T-helper 1 cell (primary cell): ENCODE results near the gene VAMP2.

ENCODE experiments used
- DNase-seq, 5 donors: peaks; one replicate each; pipeline ENCODE4 v3.0.0-alpha.2; 2012 to 2020

VAMP2 gene

DNA sequence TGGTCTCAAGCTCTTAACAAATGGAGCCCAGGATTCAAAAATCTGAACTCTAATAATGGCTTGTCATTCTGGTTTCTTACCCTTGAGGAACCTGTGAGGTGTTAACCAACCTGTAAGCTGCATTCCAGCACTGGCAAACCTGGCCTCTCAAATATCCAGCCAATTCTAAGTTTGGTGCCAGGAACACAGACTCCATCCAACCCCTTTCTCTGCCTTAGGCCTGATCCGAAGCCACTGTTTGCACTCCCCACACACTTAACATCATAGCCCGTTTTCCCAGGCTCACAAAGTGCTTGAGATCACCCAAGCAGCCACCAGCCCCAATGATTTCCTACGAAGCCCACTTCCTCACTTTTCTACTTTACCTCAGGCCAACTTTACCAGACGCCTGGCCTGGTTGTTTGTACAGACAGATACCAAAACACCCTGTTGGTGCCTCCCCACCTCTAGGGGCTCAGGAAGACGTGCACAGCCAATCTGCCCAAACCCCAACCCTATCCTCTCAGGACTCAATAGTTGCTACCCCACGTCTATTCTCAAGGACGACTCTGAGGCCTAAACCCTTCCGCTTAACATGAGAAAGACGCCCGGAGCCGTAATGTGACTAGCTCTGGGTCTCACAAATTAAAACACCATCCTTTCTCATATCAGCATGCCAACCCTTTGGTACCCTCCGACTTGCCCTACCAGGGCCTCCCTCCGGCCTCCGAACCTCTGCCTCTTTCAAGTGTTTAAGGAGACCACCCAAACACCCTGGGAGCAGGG, 7.3 kb downstream of the VAMP2 start:
- DNase-seq, result no peak

DNA sequence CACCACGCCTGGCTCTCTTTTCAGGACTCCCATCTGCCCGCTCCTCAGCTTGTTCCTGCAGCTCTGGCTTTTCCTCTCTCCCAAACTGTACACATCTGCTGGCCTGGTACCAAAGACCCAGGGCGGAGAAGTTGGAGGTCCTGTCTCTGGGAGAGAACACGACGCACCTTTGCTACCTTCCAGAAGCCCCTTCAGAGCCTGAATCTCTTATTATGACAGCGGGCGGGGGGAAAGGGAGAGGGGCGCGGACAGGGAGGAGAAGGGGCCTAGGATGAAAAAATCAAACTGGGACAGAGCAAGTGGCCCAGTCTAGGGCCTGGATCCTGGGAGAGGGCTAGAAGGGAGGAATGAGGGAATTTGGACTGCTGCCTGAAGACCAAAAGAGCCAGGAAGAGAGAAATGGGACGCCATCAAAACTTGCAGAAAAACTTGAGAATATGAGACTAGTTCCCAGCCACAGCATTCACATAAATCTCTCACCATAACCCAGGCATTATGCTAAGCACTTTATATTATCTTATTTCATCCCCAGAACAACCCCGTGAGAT, 8.1 kb downstream of the VAMP2 start:
- no peak for DNase-seq

DNA sequence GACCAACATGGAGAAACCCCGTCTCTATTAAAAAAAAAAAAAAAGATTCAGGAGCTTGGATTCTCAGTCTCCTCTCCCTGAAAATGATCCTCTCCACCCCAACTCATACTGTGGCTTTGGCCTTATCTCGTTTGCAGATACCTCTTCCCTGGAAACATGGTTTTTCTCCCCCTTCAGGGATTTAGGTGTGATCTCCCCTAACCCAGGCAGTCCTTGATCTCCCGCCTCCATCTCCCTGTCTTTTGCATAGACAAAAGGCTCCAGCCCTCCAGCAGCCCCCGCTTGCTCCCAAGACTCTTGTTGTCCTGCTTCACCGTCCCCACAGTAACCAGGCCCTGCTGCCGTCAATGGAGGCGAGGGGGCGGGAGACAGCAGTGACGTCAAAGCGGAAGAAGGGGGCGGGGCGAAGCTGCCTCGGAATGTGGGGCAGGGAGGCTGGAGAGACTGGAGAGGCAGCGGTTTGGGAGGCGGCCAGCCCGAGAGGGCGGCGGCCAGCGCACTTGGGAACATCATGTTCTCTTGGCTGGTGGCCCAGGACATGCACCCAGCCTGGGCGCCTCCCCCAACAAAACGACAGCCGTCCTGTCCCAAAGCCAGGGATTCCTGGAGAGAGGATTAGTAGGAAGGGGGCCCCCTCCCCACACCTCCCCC, 8.7 kb downstream of the VAMP2 start:
- DNase-seq, result peak; percentile 84 to 93 (median 88)

DNA sequence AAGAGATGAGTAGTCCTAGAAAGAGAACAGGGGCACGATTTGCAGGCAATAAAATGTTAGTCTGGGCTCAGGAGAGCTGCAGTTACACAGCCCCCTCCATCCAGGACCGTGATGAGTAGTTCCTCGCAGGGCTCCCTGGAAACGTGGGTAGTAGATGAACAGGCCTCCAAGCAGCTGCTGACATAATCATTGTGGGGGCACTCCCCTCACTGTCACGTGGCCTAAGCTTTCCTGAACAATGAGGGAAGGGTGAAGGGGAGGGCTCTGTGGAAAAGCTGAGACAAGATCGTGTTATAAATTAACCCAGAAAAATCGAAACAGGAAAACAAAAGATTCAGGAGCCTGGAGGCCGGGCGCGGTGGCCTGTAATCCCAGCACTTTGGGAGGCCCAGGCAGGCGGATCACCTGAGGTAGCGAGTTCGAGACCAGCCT, 9.2 kb downstream of the VAMP2 start:
- DNase-seq, result peak in 1 of 5 donors; percentile 37

DNA sequence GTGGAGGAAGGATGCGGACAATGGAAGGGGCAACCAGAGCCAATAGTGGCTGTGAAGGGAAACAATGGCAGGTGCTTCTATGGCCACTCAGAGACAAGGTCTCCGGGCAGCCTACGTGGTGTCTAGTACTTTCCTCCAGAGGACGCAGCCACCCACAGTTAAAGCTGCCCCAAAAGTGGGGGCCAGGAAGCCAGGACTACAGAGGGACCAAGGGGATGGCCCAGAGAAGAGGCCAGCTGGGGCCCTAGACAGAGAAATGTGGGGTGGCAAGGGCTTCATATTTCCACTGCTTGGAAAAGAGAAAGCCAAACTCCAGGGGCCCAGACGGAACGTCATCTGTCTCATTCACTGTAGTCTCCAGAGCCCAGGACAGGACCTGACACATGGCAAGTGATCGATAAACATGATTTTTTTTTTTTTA, 9.7 kb downstream of the VAMP2 start:
- no peak for DNase-seq

DNA sequence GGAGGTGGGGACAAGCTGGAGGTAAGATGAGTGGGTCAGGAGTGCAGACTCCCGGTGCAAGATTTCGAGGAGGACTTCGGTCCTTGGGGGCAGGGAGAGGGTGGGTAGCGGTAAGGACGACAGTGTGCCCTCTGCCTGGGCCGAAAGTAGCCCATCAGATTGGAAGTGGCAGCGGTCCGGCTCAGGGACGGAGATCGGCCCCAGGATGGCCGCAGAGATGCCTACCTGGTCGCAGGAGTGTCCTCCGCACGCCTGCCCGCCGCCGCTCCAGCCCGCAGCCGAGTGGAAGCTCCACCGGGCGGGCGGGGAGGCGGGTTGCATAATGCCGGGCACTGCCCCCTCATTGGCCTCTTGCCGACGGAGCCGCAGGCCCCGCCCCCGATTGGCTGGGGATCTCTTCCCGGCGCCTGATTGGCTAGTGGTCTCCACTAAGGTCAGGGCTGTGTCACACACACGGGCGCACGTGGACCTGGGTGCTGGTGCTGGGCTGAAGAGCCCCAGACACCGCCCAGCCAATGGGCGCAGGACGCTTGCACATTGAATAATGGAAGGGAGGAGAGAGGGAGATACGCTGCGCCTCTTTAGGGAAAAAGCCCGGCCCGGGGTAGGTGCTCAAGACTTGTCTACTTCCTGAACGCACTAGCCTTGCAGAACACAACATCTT, 10.5 kb downstream of the VAMP2 start, which contains the start of gene PER1:
TSS of gene PER1 (minus strand) at position 293 of the 664 bp plus-strand sequence. CDS start 1,698 bp downstream, outside the sequence.
- peak; percentile 70 to 91 (median 80) for DNase-seq

DNA sequence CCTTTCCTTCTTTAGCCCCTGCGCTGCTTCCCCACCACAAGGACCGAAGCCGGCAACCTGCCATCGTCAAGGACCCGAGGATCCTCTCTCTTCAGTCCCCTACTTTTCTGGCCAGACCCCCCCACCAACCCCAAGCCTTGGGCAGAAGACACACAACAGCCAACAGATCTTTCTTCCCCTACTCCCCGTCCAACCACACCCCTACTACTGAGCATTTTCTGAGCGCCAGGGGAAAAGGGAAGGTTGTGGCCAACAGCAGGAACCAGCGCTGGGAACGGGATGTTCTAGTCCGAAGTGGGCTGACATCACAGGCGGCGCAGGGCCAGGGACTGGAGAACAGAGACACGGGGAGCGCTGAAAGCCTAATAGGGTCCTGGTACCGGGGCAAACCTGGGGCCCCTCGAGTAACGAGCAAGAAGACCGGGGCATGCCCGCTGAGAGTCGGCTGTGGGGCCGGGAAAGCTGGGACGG, 11.1 kb downstream of the VAMP2 start:
- DNase-seq, result peak in 2 of 5 donors; percentile 39 to 53

DNA sequence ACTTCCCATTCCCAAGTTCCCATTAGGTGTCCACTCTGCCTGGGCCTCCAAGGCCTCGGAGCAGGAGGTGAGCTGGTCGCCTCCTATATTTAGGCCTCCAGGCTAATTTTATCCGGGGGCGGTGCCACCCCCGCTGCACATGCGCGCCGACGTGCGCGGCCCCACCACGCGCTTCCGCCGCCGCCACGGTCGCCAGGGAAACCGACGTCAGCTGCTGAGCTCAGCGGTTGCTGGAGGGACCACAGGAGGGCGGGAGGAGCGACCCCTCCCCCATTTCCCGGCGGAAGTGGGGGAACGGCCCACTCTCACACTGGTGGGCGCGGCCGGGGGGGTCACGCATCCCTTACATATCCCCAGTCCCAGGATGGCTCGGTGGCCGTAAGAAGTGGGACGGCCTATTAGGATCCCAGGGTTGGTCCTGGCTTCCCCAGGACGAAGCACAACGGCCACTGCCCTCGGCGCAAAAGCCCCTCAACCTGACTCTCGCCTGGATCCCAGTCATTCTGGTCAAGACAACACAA, 11.6 kb downstream of the VAMP2 start:
- DNase-seq, result peak; percentile 84 to 91 (median 88)

DNA sequence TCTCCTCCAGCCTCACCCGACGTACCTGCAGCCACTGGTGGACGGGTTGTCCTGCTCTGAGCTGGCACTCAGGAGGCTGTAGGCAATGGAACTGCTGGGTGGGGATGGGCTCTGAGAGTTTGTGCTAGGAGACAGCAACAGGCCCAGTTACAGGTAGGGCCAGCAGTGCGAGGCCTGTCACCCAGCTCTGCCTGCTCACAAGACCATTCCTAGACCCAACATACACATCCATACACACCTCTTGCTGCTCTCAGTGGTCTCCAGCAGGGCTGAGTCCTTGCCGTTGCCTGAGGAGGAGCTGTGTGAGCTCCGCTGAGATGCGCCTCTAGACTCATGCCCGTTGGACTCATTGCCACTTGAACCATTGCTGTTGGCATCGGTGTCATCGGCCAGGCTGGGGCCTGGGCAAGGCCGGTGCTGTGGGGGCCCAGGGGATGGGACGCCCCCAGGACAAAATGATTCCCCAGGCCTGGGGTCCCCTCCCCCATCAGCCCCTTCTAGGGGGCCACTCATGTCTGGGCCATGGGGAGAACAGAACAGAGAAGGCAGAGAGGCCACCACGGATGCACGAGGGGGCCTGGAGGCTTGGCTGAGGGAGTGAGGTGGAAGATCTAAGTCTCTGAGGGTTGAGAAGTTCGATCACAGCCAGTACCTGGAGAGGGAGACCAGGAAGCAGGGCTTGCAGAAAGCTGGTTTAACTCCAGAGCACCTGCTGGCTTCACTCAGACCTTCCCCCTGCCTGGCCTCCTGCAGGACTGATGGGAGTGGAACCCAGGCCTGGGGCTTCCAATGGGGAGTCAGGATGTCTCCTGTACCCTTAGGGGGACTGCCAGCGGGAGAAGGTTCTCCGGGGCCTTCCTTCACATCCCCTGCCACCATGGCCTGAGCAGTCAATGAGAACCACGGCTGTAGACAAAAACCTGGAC, 12.3 kb downstream of the VAMP2 start:
- no peak for DNase-seq

DNA sequence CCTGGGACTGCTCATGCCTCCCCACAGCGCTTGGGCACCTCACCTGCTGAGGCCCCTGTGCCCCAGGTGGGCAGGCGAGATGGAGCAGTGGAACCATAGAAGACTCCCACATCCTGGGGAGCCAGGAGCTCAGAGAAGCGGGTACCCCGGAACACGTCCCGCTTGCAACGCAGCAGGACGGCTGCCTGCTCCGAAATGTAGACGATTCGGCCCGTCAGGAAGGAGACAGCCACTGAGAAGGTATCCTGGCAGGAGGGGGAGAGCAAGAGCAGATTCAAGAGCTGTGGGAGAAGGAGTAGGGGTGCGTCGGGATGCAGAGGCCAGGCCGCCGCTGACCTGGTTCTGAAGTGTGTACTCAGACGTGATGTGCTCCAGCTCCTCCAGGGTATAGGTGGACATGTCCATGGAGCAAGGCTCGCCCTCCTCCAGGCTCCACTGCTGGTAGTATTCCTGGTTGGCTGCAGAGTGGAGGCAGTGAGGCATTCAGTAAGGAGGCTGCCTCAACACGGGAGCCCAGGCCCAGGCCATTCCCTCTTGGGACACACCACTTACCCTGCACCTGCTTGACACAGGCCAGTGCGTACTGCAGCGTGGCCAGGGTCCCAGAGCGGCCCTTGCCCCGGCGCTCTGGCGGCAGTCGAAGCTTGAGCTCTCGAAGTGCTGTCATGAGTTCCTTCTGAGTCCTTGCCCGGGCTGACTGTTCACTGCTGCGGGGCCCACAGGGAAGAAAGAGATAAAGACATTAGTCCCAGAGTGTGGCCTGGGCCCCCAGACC, 13.1 kb downstream of the VAMP2 start:
- no peak for DNase-seq

DNA sequence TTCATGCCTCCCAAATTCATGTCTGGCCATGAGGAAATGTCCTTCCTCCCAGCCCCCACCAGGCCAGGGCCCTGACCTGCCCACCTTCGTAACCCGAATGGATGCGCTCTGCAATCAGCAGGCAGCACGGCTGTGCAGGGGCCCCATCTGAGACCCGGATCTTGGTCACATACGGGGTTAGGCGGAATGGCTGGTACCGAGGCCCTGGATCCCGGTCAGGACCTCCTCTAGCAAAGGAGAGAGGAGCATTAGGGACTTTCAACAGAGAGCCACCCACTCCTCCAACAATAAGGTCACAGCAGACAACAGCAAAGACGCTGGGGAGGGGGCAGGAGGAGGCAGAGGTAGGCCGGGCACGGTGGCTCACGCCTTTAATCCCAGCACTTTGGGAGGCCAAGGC, 14.2 kb downstream of the VAMP2 start:
- DNase-seq, result no peak

DNA sequence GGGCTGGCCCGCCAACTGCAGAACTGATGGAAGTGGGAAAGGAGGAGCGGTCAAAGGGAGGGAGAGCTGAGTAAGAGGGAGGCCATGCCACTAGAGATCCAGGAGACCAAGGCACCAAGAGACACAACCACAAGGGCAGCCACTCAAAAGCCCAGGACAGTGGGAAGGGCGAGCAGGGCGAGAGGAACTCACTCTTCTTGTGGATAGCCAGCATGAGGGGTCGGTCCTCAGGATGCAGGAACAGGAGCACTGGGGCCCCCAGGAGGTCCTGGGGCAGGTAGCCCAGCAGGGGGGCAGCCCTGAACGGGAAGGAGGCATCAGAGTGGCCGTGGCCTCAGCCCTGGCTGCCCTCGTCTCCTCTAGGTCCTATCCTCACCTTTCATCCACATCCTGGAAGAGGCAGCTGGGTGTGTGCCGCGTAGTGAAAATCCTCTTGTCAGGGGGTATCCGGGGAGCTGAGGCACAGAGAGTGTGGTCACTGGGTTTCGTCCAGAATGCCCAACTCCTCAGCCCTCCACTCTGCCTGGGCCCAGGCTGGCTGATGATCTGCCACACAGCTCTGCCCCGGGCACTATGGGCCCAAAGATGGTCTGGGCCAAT, 14.8 kb downstream of the VAMP2 start:
- no peak for DNase-seq

DNA sequence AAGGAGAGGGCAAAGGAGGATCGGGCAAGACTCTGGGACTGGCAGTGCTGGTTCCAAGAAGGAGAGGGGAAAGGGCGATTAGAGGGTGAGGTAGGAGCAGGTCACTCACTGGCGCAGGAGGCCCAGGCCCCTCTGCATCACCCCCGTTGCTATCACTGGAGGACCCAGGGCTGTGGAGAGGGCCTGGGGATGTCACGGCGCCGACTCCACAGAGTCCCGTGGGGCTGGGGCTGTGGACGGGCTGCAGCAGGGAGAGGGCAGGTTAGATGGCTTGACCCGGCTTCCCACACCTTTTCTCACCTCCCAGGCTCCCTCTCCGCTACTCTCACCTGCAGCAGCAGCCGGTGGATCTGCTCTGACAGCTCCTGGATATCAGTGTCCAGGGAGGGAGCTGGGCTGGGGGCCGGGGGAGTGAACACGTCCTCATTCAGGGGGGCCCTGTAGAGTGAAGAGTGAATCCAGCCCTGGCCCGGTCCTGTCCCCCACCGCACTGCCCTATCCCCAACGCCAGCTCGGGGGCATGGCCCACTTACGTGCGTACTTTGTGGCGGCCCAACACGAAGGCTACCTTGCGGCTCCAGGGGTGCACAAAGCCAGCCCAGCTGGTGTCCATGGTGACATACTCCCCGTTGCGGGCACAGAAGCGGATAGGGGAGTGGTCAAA, 15.5 kb downstream of the VAMP2 start:
- DNase-seq, result no peak

DNA sequence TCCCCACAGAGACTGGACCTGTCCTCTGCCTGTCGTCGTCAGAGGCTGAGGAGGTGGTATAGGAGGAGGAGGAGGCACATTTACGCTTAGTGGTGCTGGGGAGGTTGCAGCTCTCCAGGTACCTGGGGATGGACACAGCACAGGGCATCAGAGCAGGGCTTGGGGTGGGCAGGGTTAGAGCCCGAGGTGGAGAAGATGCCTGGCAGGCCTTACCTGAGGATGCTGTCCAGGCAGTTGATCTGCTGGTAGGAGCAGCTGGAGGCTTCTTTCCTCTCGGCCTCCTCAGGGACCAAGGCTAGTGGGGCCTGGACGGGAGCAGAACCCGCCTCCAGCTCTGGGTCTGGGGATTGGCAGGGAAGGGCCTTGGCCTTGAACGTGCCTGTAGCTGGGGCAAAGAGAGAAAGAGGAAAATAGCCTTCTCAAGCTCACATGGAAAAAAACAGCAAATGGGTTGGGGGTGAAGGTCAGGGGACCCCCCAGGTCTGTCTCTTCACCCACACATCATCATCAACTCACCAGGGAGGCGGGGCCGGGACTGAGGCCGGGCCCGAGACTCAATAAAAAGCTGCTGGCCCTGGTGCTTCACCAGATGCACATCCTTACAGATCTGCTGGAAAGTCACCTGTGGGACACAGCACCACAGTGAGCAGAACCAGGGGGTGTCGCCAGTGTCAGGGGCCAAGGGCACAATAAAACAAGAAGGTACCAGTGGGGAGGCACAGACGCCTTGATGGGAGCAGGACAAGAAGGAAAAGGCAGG, 16.2 kb downstream of the VAMP2 start:
- DNase-seq, result no peak

DNA sequence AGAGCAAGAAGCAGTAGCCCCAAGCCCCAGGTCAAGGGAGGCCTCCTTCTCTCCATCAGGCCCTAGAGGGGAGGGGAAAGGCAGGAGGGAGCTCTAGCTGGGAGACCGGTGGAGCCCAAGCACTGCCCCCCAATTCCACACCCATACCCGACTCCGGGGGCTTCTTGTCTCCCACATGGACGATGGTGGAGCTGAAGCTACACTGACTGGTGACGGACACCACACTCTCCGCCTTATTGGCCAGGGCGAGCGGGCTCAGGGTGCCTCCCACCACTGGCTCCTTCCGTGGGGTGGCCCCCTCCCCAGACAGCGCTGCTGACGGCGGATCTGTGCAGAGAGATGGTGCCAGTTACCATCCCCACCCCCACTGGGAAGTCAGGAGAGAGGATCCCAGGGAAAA, 16.9 kb downstream of the VAMP2 start:
- no peak for DNase-seq

DNA sequence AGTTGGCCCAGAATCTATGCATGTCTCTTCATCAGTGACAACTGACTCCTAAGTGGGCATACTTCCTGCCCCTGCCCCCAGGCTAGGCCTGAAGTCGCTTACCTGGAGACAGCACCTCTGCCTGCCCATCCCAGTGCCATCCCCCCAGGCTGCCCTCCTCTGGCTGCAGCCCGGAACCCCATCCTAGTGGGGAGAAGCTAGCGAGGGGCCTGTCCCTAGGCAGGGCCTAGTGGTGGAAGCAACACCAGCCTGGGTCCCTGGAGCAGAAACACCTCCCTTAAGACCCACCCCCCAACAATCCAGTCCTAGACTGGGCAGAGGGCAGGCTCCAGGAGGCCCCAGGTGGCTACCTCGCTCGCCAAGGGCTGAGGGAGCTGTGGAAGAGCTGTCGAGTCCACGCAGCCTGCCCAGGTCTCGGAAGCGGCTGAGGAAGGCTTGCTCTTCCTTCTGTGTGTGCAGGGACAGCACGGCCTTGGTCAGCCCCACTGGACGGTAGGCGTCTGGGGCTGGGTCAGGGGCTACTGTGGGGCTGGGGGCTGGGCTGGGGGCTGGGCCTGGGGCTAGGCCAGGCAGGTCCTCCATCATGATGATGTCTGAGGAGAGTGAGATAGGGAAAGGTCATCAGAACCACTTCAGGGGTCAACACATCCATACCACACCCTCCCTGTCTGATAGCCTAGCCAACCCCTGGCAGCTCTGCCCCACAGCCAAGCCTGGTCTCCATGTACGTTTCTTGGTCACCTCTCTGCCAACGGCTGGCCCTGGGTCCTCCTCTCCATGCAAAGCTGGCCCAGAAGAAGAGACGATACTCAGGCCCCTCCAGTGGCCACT, 18.1 kb downstream of the VAMP2 start:
- DNase-seq, result no peak

DNA sequence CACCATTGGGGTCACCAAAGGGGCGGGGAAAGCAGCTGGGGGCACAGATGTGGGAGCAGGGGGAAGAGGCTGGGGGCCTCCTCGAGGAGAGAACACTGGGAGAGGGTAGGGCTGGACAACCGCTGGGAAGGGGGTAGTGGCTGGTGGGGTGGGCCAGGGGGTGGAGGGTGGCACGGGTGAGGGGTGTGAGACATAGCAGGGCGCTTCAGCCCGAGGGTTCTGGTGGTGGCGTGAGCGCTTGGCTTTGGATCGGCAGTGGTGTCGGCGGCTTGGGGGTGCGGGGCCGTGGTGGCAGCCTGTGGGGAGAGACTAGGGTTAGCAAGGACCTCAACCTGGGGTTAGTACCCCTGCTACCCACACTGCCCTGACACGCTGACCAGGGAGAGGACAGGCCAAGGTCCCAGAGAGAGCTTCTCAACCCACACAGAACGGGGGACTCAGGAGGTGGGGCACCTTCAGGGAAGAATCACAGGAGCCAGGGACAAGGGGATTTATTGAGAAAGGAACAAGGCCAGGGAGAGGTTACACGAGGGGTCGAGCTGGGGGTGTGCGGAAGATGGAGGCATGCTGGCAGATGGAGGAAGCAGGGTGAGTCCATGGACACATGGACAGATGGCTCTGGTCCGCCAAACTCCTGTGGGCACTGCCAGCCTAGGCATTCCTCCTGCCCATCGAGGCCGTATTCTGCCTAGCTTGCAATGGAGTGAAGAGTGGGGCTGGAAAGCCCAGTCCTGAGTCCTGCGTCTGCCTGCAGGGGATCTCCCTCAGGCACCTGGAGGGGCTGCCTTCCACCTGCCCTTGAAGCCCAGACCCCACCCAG, 19.0 kb downstream of the VAMP2 start:
- peak in 1 of 5 donors; percentile 13 for DNase-seq
